Measurements from ENCODE around the gene APOL6.

- no peak for TF ChIP-seq CTCF (IDR thresholded peaks at IDR 0.05)
- no peak for TF ChIP-seq EZH2 (IDR thresholded peaks at IDR 0.05)
- no peak for TF ChIP-seq EZH2phosphoT487 (IDR thresholded peaks at IDR 0.05)
Observed at GRCh38 chr22:35648066-35649025, at the start of gene APOL6.
